Measurements from ENCODE around the gene MICALL2. TPM values are rescaled to one million over a fixed set of nuclear protein-coding genes. Genes with fewer than 3 reads are reported as not detected.
A peak's percentile ranks its signal among the peaks of the same experiment; 100 is the strongest.

MICALL2 gene
- total and polyA plus RNA-seq, 2 donors (not counting 1 experiment from before 2014, with no cell fraction given), result 11.7 to 60.1 TPM

DNA sequence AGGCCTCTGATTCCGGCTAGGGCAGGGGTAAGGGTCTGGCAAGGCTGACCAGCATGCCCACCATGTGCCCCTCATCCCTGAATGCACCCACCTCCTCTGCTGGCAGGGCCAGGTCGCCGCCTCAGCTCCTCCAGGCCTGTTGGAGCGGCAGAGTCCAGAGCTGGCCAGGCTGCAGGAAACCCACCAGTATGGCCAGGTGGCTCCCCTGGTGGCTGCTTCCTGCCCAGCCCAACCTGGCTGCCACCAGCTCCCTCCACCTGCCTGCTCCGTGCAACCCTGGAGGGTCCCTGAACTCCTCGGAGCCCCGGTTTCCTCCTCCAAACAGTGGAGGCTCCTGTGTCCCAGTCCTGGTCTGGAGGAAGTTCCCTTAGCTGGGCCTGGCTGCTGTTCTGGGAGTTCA is 39.6 kb downstream of the MICALL2 start:
- DNase-seq (ENCODE audit: low read depth in 2 of 2), result no peak
- TF ChIP-seq, protein P1, sequence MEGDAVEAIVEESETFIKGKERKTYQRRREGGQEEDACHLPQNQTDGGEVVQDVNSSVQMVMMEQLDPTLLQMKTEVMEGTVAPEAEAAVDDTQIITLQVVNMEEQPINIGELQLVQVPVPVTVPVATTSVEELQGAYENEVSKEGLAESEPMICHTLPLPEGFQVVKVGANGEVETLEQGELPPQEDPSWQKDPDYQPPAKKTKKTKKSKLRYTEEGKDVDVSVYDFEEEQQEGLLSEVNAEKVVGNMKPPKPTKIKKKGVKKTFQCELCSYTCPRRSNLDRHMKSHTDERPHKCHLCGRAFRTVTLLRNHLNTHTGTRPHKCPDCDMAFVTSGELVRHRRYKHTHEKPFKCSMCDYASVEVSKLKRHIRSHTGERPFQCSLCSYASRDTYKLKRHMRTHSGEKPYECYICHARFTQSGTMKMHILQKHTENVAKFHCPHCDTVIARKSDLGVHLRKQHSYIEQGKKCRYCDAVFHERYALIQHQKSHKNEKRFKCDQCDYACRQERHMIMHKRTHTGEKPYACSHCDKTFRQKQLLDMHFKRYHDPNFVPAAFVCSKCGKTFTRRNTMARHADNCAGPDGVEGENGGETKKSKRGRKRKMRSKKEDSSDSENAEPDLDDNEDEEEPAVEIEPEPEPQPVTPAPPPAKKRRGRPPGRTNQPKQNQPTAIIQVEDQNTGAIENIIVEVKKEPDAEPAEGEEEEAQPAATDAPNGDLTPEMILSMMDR (conservative IDR thresholded peaks at IDR 0.05 in 1 of 2, IDR thresholded peaks at IDR 0.05 in 1 of 2; ENCODE audit: low read depth in 1 of 2, low read length in 2 of 2), result no peak
- TF ChIP-seq EZH2 (IDR thresholded peaks at IDR 0.05; ENCODE audit: low read length, missing control alignments), result no peak

GRCh38 chr7:1419310-1419634 is 40.0 kb downstream of the MICALL2 start:
- no peak overlapping the region for H3K4me2 ChIP-seq (ENCODE audit: extremely low read depth, insufficient read depth, low read length)
- no peaks in the 10 kb centered on the region for H3K36me3 ChIP-seq (ENCODE audit: control insufficient read depth, insufficient read depth, low read length)
- H3K9me3 ChIP-seq (ENCODE audit: control insufficient read depth, insufficient read depth, low read depth, low read length), result no peaks in the 10 kb centered on the region
- no peak overlapping the region for H3K9ac ChIP-seq (ENCODE audit: insufficient read depth, low read length)
- peaks cover 11% of the 10 kb centered on the region for H3K27me3 ChIP-seq (ENCODE audit: control insufficient read depth, insufficient read depth, low read length)
- no peak for TF ChIP-seq EZH2 (IDR thresholded peaks at IDR 0.05; ENCODE audit: low read length, missing control alignments)
- TF ChIP-seq, protein P1 (conservative IDR thresholded peaks at IDR 0.05 in 1 of 2, IDR thresholded peaks at IDR 0.05 in 1 of 2; ENCODE audit: low read depth in 1 of 2, low read length in 2 of 2), result no peak
- H3K27ac ChIP-seq (ENCODE audit: insufficient read depth, low read length), result no peak overlapping the region
- H3K4me1 ChIP-seq (ENCODE audit: control insufficient read depth, extremely low read depth, insufficient read depth, low read length), result no peaks in the 10 kb centered on the region
- no peak overlapping the region for H3K4me3 ChIP-seq (replicated peaks in 1 of 4; ENCODE audit: control extremely low read depth in 1 of 4, insufficient read depth in 1 of 4, low read depth in 3 of 4, low read length in 4 of 4)
- H3K79me2 ChIP-seq (ENCODE audit: control insufficient read depth, insufficient read depth, low read length), result no peaks in the 10 kb centered on the region
- H4K20me1 ChIP-seq (ENCODE audit: control insufficient read depth, extremely low read depth, insufficient read depth, low read length), result no peaks in the 10 kb centered on the region
- no peak for DNase-seq (ENCODE audit: low read depth in 2 of 2)
- no peak overlapping the region for H2AFZ ChIP-seq (ENCODE audit: low read length)

More for the DNA sequence above, 39.6 kb downstream of the MICALL2 start:
- H4K20me1 ChIP-seq (ENCODE audit: control insufficient read depth, extremely low read depth, insufficient read depth, low read length), result no peaks in the 10 kb centered on the region
- no peak overlapping the region for H3K27ac ChIP-seq (ENCODE audit: insufficient read depth, low read length)
- no peak overlapping the region for H2AFZ ChIP-seq (ENCODE audit: low read length)
- no peaks in the 10 kb centered on the region for H3K79me2 ChIP-seq (ENCODE audit: control insufficient read depth, insufficient read depth, low read length)
- peaks cover 11% of the 10 kb centered on the region for H3K27me3 ChIP-seq (ENCODE audit: control insufficient read depth, insufficient read depth, low read length)
- no peaks in the 10 kb centered on the region for H3K36me3 ChIP-seq (ENCODE audit: control insufficient read depth, insufficient read depth, low read length)
- no peaks in the 10 kb centered on the region for H3K9me3 ChIP-seq (ENCODE audit: control insufficient read depth, insufficient read depth, low read depth, low read length)
- H3K4me3 ChIP-seq (replicated peaks in 1 of 4; ENCODE audit: control extremely low read depth in 1 of 4, insufficient read depth in 1 of 4, low read depth in 3 of 4, low read length in 4 of 4), result no peak overlapping the region
- no peak overlapping the region for H3K9ac ChIP-seq (ENCODE audit: insufficient read depth, low read length)
- no peak overlapping the region for H3K4me2 ChIP-seq (ENCODE audit: extremely low read depth, insufficient read depth, low read length)
- H3K4me1 ChIP-seq (ENCODE audit: control insufficient read depth, extremely low read depth, insufficient read depth, low read length), result no peaks in the 10 kb centered on the region

DNA sequence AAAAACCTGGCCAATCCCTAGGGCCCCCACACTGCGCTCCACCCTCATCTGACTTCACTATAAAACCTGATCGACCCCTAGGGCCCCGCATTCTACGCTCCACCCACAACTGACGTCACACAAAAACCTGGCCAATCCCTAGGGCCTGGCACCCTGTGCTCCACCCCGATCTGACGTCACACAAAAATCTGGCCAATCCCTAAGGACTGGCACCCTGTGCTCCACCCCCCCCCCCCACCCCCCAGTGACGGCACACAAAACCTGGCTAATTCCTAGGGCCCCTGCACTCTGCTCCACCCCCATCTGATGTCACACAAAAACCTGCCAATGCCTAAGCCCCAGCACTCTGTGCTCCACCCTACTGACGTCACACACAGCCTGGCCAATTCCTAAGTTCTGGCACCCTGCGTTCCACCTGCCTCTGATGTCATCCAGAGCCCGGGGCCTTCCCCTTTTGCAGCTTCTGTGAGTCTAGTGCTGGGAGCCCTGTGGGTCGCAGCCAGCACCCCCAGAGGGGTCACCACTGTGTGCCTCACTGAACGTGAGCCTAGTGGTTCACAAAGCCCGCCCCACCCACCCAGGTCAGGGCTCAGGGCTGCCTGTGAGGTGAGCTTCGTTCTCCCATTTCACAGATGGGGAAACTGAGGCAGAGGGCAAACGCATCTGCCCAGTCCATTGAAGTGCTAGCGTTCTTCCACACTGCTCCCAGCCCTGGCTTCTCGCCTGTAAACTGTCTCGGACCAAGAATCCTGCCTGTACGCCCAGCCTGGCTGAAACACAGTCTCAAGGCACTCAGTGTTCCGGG is 40.6 kb downstream of the MICALL2 start:
- no peaks in the 10 kb centered on the region for H3K9me3 ChIP-seq (ENCODE audit: control insufficient read depth, insufficient read depth, low read depth, low read length)
- no peak overlapping the region for H3K9ac ChIP-seq (ENCODE audit: insufficient read depth, low read length)
- no peak for TF ChIP-seq EZH2 (IDR thresholded peaks at IDR 0.05; ENCODE audit: low read length, missing control alignments)
- TF ChIP-seq, protein P1 (conservative IDR thresholded peaks at IDR 0.05 in 1 of 2, IDR thresholded peaks at IDR 0.05 in 1 of 2; ENCODE audit: low read depth in 1 of 2, low read length in 2 of 2), result no peak
- H3K4me1 ChIP-seq (ENCODE audit: control insufficient read depth, extremely low read depth, insufficient read depth, low read length), result no peaks in the 10 kb centered on the region
- no peaks in the 10 kb centered on the region for H3K79me2 ChIP-seq (ENCODE audit: control insufficient read depth, insufficient read depth, low read length)
- no peak overlapping the region for H3K27ac ChIP-seq (ENCODE audit: insufficient read depth, low read length)
- no peaks in the 10 kb centered on the region for H3K36me3 ChIP-seq (ENCODE audit: control insufficient read depth, insufficient read depth, low read length)
- no peak overlapping the region for H2AFZ ChIP-seq (ENCODE audit: low read length)
- no peak overlapping the region for H3K4me2 ChIP-seq (ENCODE audit: extremely low read depth, insufficient read depth, low read length)
- peak; percentile 21 to 22 for DNase-seq (ENCODE audit: low read depth in 2 of 2)
- H4K20me1 ChIP-seq (ENCODE audit: control insufficient read depth, extremely low read depth, insufficient read depth, low read length), result no peaks in the 10 kb centered on the region
- peaks cover 10% of the 10 kb centered on the region for H3K27me3 ChIP-seq (ENCODE audit: control insufficient read depth, insufficient read depth, low read length)
- H3K4me3 ChIP-seq (replicated peaks in 1 of 4; ENCODE audit: control extremely low read depth in 1 of 4, insufficient read depth in 1 of 4, low read depth in 3 of 4, low read length in 4 of 4), result no peak overlapping the region

All from fibroblast of lung (primary cell).